Osteoblast (primary cell): ENCODE measurements around the gene HAUS2. TPM values are rescaled to one million over a fixed set of nuclear protein-coding genes. Genes with fewer than 3 reads are reported as not detected.

Experiments
- DNase-seq: peaks from one replicate; pipeline ENCODE4 v3.0.0; 2011; ENCODE audit warnings: low spot score, mixed read lengths; ENCODE audit not compliant: insufficient read length; ENCODE audit errors: missing footprints
- H2AFZ ChIP-seq: 2 replicates; pipeline ENCODE4 v1.6.0; 2011; ENCODE audit warnings: mild to moderate bottlenecking, low read length
- H3K27ac ChIP-seq: 2 replicates; pipeline ENCODE4 v1.5.1; 2011; ENCODE audit warnings: mild to moderate bottlenecking, low read depth, low read length, moderate library complexity
- H3K27me3 ChIP-seq: 2 replicates; pipeline ENCODE4 v1.6.0; 2012; ENCODE audit warnings: mild to moderate bottlenecking, control low read depth, inconsistent platforms, low read length, moderate library complexity; ENCODE audit not compliant: insufficient read depth
- H3K36me3 ChIP-seq: 2 replicates; pipeline ENCODE4 v1.5.1; 2011; ENCODE audit warnings: mild to moderate bottlenecking, low read length, control low read depth, moderate library complexity; ENCODE audit not compliant: insufficient read depth
- H3K4me1 ChIP-seq: 2 replicates; pipeline ENCODE4 v1.5.1; 2011; ENCODE audit warnings: mild to moderate bottlenecking, low read length, control low read depth, moderate library complexity; ENCODE audit not compliant: insufficient read depth
- H3K4me2 ChIP-seq: 2 replicates; pipeline ENCODE4 v1.6.0; 2011; ENCODE audit warnings: mild to moderate bottlenecking, low read length; ENCODE audit not compliant: insufficient read depth
- H3K4me3 ChIP-seq: fragments of 200-600 bp; sonication (generic); 3 replicates; pipeline ENCODE4 v1.5.1; 2012; ENCODE audit warnings: mild to moderate bottlenecking, low read length, inconsistent platforms; ENCODE audit not compliant: insufficient read depth
- H3K79me2 ChIP-seq: 2 replicates; pipeline ENCODE4 v1.6.0; 2012; ENCODE audit warnings: mild to moderate bottlenecking, low read length, control low read depth, inconsistent platforms; ENCODE audit not compliant: insufficient read depth
- H3K9me3 ChIP-seq: 2 replicates; pipeline ENCODE4 v1.5.1; 2011; ENCODE audit warnings: low read depth, low read length, control low read depth
- H4K20me1 ChIP-seq: 2 replicates; pipeline ENCODE4 v1.6.0; 2012; ENCODE audit warnings: mild to moderate bottlenecking, low read length, control low read depth; ENCODE audit not compliant: insufficient read depth
- total RNA-seq: library from RNA; depleted of rRNA; stranded (reverse); fragments of >200 nt; gene quantifications from 2 replicates; pipeline ENCODE4 v1.2.3, GENCODE V29; 2012
- TF ChIP-seq, protein P1 (sequence below): IDR thresholded peaks from 2 replicates; pipeline ENCODE4 v1.5.1; 2011; ENCODE audit warnings: mild to moderate bottlenecking, low read depth, low read length, moderate library complexity; ENCODE audit errors: extremely low read depth

Gene HAUS2
- total RNA-seq, 1 donor: 18.5 TPM

DNA sequence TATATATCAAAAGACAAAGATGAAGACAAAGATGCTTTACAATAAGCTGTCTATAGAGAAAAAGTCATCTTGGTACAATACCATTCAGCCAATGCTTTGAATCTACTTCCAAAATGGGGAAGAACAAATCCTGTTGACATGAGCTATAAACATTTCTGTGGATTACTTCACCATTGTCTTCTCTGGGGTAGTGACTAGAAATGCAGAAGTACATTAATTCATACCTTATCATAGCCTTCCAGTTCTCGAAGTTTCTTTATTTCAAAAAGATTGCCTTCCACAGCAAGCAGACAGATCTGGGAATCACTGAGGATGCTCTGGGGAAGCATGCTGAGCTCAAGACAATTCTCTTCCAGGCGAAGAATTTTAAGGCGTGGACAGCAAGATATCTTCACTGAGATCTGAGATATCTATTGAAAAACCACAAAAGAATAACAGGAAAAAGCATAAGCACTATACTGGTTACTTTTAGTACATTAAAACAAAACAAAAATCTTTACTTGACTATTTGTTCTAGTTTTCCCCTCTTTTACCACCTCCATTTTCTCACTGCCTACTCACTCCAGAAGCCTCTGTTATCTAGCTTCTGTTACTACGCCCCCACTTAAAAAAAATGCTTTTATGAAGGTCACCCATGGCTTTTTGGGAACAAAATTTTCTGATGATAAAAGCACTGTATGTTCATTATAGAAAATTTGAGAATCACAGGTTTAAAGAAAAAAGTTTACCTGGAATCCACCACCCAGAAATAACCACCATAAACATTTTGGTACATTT, 3.6 kb upstream of the HAUS2 start:
- no peaks in the 10 kb centered on the region for H4K20me1 ChIP-seq
- peak; percentile 56 for DNase-seq
- H2AFZ ChIP-seq: no peak overlapping the region
- no peaks in the 10 kb centered on the region for H3K9me3 ChIP-seq
- TF ChIP-seq, protein P1, sequence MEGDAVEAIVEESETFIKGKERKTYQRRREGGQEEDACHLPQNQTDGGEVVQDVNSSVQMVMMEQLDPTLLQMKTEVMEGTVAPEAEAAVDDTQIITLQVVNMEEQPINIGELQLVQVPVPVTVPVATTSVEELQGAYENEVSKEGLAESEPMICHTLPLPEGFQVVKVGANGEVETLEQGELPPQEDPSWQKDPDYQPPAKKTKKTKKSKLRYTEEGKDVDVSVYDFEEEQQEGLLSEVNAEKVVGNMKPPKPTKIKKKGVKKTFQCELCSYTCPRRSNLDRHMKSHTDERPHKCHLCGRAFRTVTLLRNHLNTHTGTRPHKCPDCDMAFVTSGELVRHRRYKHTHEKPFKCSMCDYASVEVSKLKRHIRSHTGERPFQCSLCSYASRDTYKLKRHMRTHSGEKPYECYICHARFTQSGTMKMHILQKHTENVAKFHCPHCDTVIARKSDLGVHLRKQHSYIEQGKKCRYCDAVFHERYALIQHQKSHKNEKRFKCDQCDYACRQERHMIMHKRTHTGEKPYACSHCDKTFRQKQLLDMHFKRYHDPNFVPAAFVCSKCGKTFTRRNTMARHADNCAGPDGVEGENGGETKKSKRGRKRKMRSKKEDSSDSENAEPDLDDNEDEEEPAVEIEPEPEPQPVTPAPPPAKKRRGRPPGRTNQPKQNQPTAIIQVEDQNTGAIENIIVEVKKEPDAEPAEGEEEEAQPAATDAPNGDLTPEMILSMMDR: no peak
- no peaks in the 10 kb centered on the region for H3K27me3 ChIP-seq
- H3K27ac ChIP-seq: no peak overlapping the region
- H3K4me2 ChIP-seq: no peak overlapping the region
- peaks cover 43% of the 10 kb centered on the region for H3K79me2 ChIP-seq
- peaks cover 17% of the 10 kb centered on the region for H3K4me1 ChIP-seq
- no peak overlapping the region for H3K4me3 ChIP-seq
- peaks cover 22% of the 10 kb centered on the region for H3K36me3 ChIP-seq

DNA sequence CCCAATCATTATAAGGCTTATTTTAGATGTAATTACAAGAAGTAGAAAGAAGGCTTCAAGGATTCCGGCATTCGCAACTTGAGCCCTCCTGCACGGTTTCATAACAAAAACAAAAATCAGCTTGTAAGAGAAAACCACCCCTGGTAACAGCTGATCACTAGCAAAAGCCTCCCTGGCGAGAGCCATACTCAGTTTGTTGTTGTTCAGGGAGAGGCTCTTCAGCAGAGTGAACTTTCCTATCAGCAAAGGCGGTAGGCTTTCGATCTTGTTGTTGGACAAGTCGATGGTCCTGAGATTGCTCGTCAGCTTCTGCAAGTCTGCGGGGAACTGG, 755 bp upstream of the HAUS2 start:
- TF ChIP-seq, protein P1: no peak
- H3K79me2 ChIP-seq: peaks cover 66% of the 10 kb centered on the region
- peaks cover 17% of the 10 kb centered on the region for H3K4me1 ChIP-seq
- peaks cover 3% of the 10 kb centered on the region for H4K20me1 ChIP-seq
- no peaks in the 10 kb centered on the region for H3K27me3 ChIP-seq
- peak overlapping the region; percentile 100 for H2AFZ ChIP-seq
- peak overlapping the region; percentile 96 for H3K4me2 ChIP-seq
- H3K27ac ChIP-seq: peak overlapping the region; percentile 86
- H3K9me3 ChIP-seq: no peaks in the 10 kb centered on the region
- H3K36me3 ChIP-seq: peaks cover 22% of the 10 kb centered on the region
- peak overlapping the region; percentile 100 for H3K4me3 ChIP-seq
- DNase-seq: peak; percentile 75

DNA sequence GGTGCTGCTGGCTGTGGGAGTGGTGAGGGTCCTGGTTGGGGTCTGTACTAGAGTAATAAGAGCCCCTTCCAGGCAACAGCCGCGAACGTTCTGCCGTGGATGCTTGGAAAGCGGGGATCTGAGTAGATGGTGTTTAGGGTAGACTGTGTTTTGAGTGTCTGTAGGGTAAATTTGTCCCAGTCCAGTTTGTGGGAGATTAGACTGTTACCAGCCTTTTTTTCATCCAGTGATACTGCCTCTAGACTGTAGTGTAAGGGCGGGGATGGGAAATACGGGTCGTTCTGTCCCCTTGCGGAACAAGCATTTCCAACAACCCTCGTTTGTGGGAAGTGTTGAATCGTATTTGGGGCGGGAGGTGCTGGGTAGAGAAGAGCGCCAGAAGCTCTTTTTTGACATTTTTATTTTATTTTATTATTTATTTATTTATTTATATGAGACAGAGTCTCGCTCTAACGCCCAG, 424 bp downstream of the HAUS2 start:
- DNase-seq: peak; percentile 76
- peak overlapping the region; percentile 100 for H3K4me3 ChIP-seq
- TF ChIP-seq, protein P1: no peak
- H4K20me1 ChIP-seq: peaks cover 7% of the 10 kb centered on the region
- H2AFZ ChIP-seq: peak overlapping the region; percentile 100
- peak overlapping the region; percentile 96 for H3K4me2 ChIP-seq
- peak overlapping the region; percentile 86 for H3K27ac ChIP-seq
- no peaks in the 10 kb centered on the region for H3K9me3 ChIP-seq
- peaks cover 17% of the 10 kb centered on the region for H3K4me1 ChIP-seq
- peaks cover 13% of the 10 kb centered on the region for H3K36me3 ChIP-seq
- no peaks in the 10 kb centered on the region for H3K27me3 ChIP-seq
- peaks cover 75% of the 10 kb centered on the region for H3K79me2 ChIP-seq

DNA sequence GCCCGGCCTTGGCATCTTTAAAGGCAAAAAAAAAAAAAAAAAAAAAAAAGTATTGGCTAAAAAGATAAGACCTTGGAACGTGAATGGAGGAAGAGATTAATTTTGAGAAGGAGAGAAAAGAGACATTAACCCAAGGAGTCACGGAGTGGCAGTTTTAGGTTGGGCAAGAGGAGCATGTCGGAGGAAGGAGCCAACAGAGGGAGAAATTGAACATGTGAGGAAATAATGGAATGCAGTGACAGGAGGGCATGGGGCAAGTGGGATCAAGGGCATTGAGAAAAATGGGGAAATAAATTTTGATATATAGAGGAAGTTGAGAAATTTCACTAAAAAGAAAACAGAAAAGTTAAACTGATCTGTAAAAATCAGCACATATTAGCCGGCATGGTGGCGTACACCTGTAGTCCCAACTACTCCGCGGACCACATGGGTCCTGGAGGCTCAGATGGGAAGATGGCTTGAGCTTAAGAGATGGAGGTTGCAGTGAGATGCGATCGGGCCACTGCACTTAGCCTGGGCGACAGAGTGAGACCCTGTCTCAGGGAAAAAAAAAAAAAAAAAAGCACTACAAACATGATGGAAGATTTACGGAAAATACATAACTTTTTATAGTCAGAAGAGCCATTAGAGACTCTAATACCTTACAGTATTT, 1.2 kb downstream of the HAUS2 start:
- Histone ChIP-seq H3K4me1 (peaks cover 17% of the 10 kb centered on the region), H3K4me3 (peak overlapping the region; percentile 100), H3K79me2 (peaks cover 81% of the 10 kb centered on the region), H3K27me3 (no peaks in the 10 kb centered on the region), H3K27ac (no peak overlapping the region), H3K4me2 (peak overlapping the region; percentile 96), H3K36me3 (peaks cover 7% of the 10 kb centered on the region), H2AFZ (no peak overlapping the region), H4K20me1 (peaks cover 7% of the 10 kb centered on the region), H3K9me3 (no peaks in the 10 kb centered on the region)
- TF ChIP-seq, protein P1: no peak
- DNase-seq: peak; percentile 49
